Thoracic aorta (tissue), 2 donors: ENCODE data around the gene PLEKHH2. TPM values are rescaled to one million over a fixed set of nuclear protein-coding genes. Genes with fewer than 3 reads are reported as not detected.
"Not testable (repeated sequence)": the region's sequence is repeated elsewhere in the genome, so short reads cannot be mapped to it uniquely, and the experiment has no call there.

ENCODE experiments used
- ATAC-seq: fragments of 150-250 bp; one replicate; pipeline ENCODE4 v1.8.0; 2017; ENCODE audit warnings: low read depth; ENCODE audit not compliant: insufficient number of reproducible peaks, low FRiP score
- DNase-seq: peaks from one replicate; pipeline ENCODE4 v3.0.0-alpha.2; 2020; ENCODE audit warnings: low spot score
- H3K27ac ChIP-seq, 2 donors: fragments of 200-600 bp; sonication (generic); 1 replicate in 1 of 2; 2 replicates in 1 of 2; pipeline ENCODE4 v1.5.1; 2016; ENCODE audit warnings: mild to moderate bottlenecking in 2 of 2, moderate library complexity in 2 of 2
- H3K27me3 ChIP-seq: fragments of 200-600 bp; sonication (generic); replicated peaks from 2 replicates; pipeline ENCODE4 v1.6.0; 2016; ENCODE audit warnings: mild to moderate bottlenecking; ENCODE audit not compliant: insufficient read depth
- H3K36me3 ChIP-seq: fragments of 200-600 bp; sonication (generic); one replicate; pipeline ENCODE4 v1.5.1; 2016
- H3K4me1 ChIP-seq, 2 donors: fragments of 200-600 bp; sonication (generic); 1 replicate in 1 of 2; 2 replicates in 1 of 2; pipeline versions ENCODE4 v1.5.1 to v1.6.0; 2016; ENCODE audit warnings: low read depth in 2 of 2, mild to moderate bottlenecking in 1 of 2; ENCODE audit not compliant: control insufficient read depth in 1 of 2
- H3K4me3 ChIP-seq: fragments of 200-600 bp; sonication (generic); 2 replicates; pipeline ENCODE4 v1.5.1; 2016; ENCODE audit warnings: mild to moderate bottlenecking
- H3K9me3 ChIP-seq: fragments of 200-600 bp; sonication (generic); 2 replicates; pipeline ENCODE4 v1.5.1; 2016
- CTCF ChIP-seq: fragments of 200-600 bp; sonication (generic); IDR thresholded peaks from one replicate; pipeline ENCODE4 v1.5.1; 2019; ENCODE audit warnings: antibody characterized with exemption
- total RNA-seq, 2 donors: library from RNA; depleted of rRNA; stranded (reverse); fragments of >200 nt; gene quantifications; one replicate each; pipeline versions ENCODE4 v1.1.0 to v1.2.3, GENCODE V29; 2016

Gene PLEKHH2
- total RNA-seq, 2 donors from 2014 or later, result 23.3 to 29.5 TPM

GRCh38 chr2:43595603-43596412 lies 41.3 kb upstream of the PLEKHH2 start, which contains the start of gene THADA:
TSS of gene THADA (minus strand) at chr2:43596038. CDS start at chr2:43592392, 3,646 bp downstream.
- Histone ChIP-seq H3K4me3 (peak within 1 kb of the TSS; percentile 92), H3K9me3 (no peaks in the 10 kb centered on the region), H3K27me3 (no peaks in the 10 kb centered on the region), H3K27ac (peak within 1 kb of the TSS; percentile 79 to 93), H3K36me3 (peaks cover 3% of the 10 kb centered on the region), H3K4me1 (peaks cover 9 to 28% of the 10 kb centered on the region in 2 donors)
- DNase-seq (peak; percentile 98), ATAC-seq (peak; percentile 95)
- TF ChIP-seq CTCF, result no peak

- not testable (repeated sequence) for H3K4me3 ChIP-seq, H3K36me3 ChIP-seq, DNase-seq, H3K27ac ChIP-seq, H3K4me1 ChIP-seq, H3K9me3 ChIP-seq, ATAC-seq, H3K27me3 ChIP-seq
These were observed 36.5 kb upstream of the PLEKHH2 start for GRCh38 chr2:43600596-43600995.

GRCh38 chr2:43604674-43605073 lies 32.4 kb upstream of the PLEKHH2 start:
- TF ChIP-seq CTCF, result no peak
- DNase-seq, result no peak
- Histone ChIP-seq H3K27ac (no peak overlapping the region), H3K36me3 (no peaks in the 10 kb centered on the region), H3K4me1 (no peaks in the 10 kb centered on the region), H3K27me3 (no peaks in the 10 kb centered on the region), H3K9me3 (no peaks in the 10 kb centered on the region), H3K4me3 (no peak overlapping the region)
- no peak for ATAC-seq

GRCh38 chr2:43605079-43605655 lies 31.9 kb upstream of the PLEKHH2 start:
- DNase-seq (no peak), ATAC-seq (no peak)
- H3K4me1 ChIP-seq, result no peaks in the 10 kb centered on the region
- no peaks in the 10 kb centered on the region for H3K36me3 ChIP-seq
- no peaks in the 10 kb centered on the region for H3K9me3 ChIP-seq
- H3K27ac ChIP-seq, result no peak overlapping the region
- no peak for TF ChIP-seq CTCF
- no peaks in the 10 kb centered on the region for H3K27me3 ChIP-seq
- H3K4me3 ChIP-seq, result no peak overlapping the region

GRCh38 chr2:43605851-43606250 lies 31.2 kb upstream of the PLEKHH2 start:
- H3K4me1 ChIP-seq, result no peaks in the 10 kb centered on the region
- no peak overlapping the region for H3K27ac ChIP-seq
- TF ChIP-seq CTCF, result no peak
- DNase-seq, result no peak
- no peak overlapping the region for H3K4me3 ChIP-seq
- no peak for ATAC-seq
- H3K27me3 ChIP-seq, result no peaks in the 10 kb centered on the region
- H3K9me3 ChIP-seq, result no peaks in the 10 kb centered on the region
- H3K36me3 ChIP-seq, result no peaks in the 10 kb centered on the region
